IMR-90 (cell line): Measurements from ENCODE around the gene PTPRK. TPM values are rescaled to one million over a fixed set of nuclear protein-coding genes. Genes with fewer than 3 reads are reported as not detected.
"Not testable (repeated sequence)": the region's sequence is repeated elsewhere in the genome, so short reads cannot be mapped to it uniquely, and the experiment has no call there.

ENCODE experiments used
- ATAC-seq: fragments of 200-7000 bp; cut with Tn5 transposase; 2 replicates; pipeline ENCODE4 v1.9.1; 2020; ENCODE audit warnings: low read depth, mild to moderate bottlenecking, moderate library complexity
- BruUV-seq: library from RNA; stranded (reverse); fragments of 400-500 nt; replicated peaks from 2 replicates; lab custom pipeline; 2021; lab: Mats Ljungman, UMichigan
- CTCF ChIA-PET: fragments of 300-600 bp; formaldehyde crosslinking; extraction: SDS; loops from one replicate; lab custom pipeline; 2021; ENCODE audit warnings: antibody characterized with exemption; lab: Yijun Ruan, JAX
- POLR2A ChIA-PET: fragments of 300-600 bp; sonication (Branson Sonifier 250); formaldehyde crosslinking; loops from one replicate; lab custom pipeline; 2022; ENCODE audit warnings: antibody characterized with exemption; ENCODE audit not compliant: unreplicated experiment; lab: Charles Lee
- DNase-seq: peaks from one replicate; pipeline ENCODE4 v3.0.0; 2013
- H2AFZ ChIP-seq: replicated peaks from 2 replicates; pipeline ENCODE3; 2013; ENCODE audit warnings: low read length, mild to moderate bottlenecking; ENCODE audit not compliant: poor library complexity
- H2AK5ac ChIP-seq: 2 replicates; pipeline ENCODE4 v1.6.1; 2013; ENCODE audit warnings: low read depth, low read length, inconsistent platforms
- H2AK9ac ChIP-seq: replicated peaks from 2 replicates; pipeline ENCODE3; 2013; ENCODE audit warnings: mild to moderate bottlenecking, low read depth, low read length, moderate library complexity; ENCODE audit not compliant: poor library complexity
- H2BK120ac ChIP-seq: 2 replicates; pipeline ENCODE4 v1.6.1; 2013; ENCODE audit warnings: low read depth, low read length, inconsistent platforms
- H2BK15ac ChIP-seq: 3 replicates; pipeline ENCODE4 v1.6.1; 2013; ENCODE audit warnings: low read depth, low read length, inconsistent platforms
- H2BK20ac ChIP-seq: 2 replicates; pipeline ENCODE4 v1.6.1; 2013; ENCODE audit warnings: low read depth, mild to moderate bottlenecking, inconsistent platforms, low read length, moderate library complexity
- H2BK5ac ChIP-seq: 2 replicates; pipeline ENCODE4 v1.6.1; 2013; ENCODE audit warnings: mild to moderate bottlenecking, low read depth, low read length, inconsistent platforms; ENCODE audit not compliant: poor library complexity, severe bottlenecking
- H3K14ac ChIP-seq: replicated peaks from 2 replicates; pipeline ENCODE4 v1.6.1; 2013; ENCODE audit warnings: low read depth, low read length, inconsistent platforms
- H3K18ac ChIP-seq: 2 replicates; pipeline ENCODE4 v1.6.1; 2013; ENCODE audit warnings: low read depth, low read length, control low read depth
- H3K23ac ChIP-seq: 2 replicates; pipeline ENCODE4 v1.6.1; 2013; ENCODE audit warnings: low read depth, low read length, inconsistent platforms
- H3K27ac ChIP-seq: 2 replicates; pipeline ENCODE4 v1.5.1; 2013; ENCODE audit warnings: mild to moderate bottlenecking, control low read depth, low read length; ENCODE audit not compliant: insufficient read depth
- H3K27me3 ChIP-seq: 2 replicates; pipeline ENCODE4 v1.6.1; 2013; ENCODE audit warnings: low read length; ENCODE audit not compliant: control insufficient read depth, insufficient read depth
- H3K36me3 ChIP-seq: 2 replicates; pipeline ENCODE4 v1.6.1; 2013; ENCODE audit warnings: low read length, mixed read lengths; ENCODE audit not compliant: control insufficient read depth, insufficient read depth
- H3K4ac ChIP-seq: 2 replicates; pipeline ENCODE4 v1.6.1; 2013; ENCODE audit warnings: low read depth, low read length, inconsistent platforms
- H3K4me1 ChIP-seq: 2 replicates; pipeline ENCODE4 v1.6.1; 2013; ENCODE audit warnings: low read length, mixed read lengths; ENCODE audit not compliant: control insufficient read depth, insufficient read depth
- H3K4me2 ChIP-seq: 2 replicates; pipeline ENCODE4 v1.6.1; 2013; ENCODE audit warnings: low read depth, mild to moderate bottlenecking, control low read depth, low read length, moderate library complexity
- H3K4me3 ChIP-seq: 2 replicates; pipeline ENCODE4 v1.5.1; 2013; ENCODE audit warnings: low read depth, mild to moderate bottlenecking, control low read depth, low read length, moderate library complexity; ENCODE audit not compliant: insufficient read depth
- H3K56ac ChIP-seq: 2 replicates; pipeline ENCODE4 v1.6.1; 2013; ENCODE audit warnings: low read length, inconsistent platforms; ENCODE audit not compliant: insufficient read depth; ENCODE audit errors: extremely low read depth
- H3K79me1 ChIP-seq, 2 experiments: 2 replicates each; pipeline ENCODE4 v1.6.1; 2013; ENCODE audit warnings: low read length in 2 of 2, inconsistent platforms in 1 of 2, low read depth in 1 of 2
- H3K9ac ChIP-seq: 2 replicates; pipeline ENCODE4 v1.6.1; 2013; ENCODE audit warnings: low read depth, low read length, control low read depth
- H3K9me1 ChIP-seq: 2 replicates; pipeline ENCODE4 v1.6.1; 2013; ENCODE audit warnings: low read length, inconsistent platforms; ENCODE audit not compliant: insufficient read depth
- H3K9me3 ChIP-seq: 2 replicates; pipeline ENCODE4 v1.6.1; 2013; ENCODE audit warnings: low read length; ENCODE audit not compliant: control insufficient read depth, insufficient read depth
- H4K20me1 ChIP-seq: 2 replicates; pipeline ENCODE4 v1.6.1; 2013; ENCODE audit warnings: low read length, inconsistent platforms; ENCODE audit not compliant: insufficient read depth
- H4K5ac ChIP-seq: 2 replicates; pipeline ENCODE4 v1.6.1; 2013; ENCODE audit warnings: mild to moderate bottlenecking, low read depth, low read length, control low read depth
- H4K8ac ChIP-seq, 2 experiments: 2 replicates each; pipeline ENCODE4 v1.6.1; 2013; ENCODE audit warnings: low read depth in 2 of 2, low read length in 2 of 2, control low read depth in 1 of 2, inconsistent platforms in 1 of 2
- H4K91ac ChIP-seq: 2 replicates; pipeline ENCODE4 v1.6.1; 2013; ENCODE audit warnings: low read depth, low read length, inconsistent platforms; ENCODE audit not compliant: insufficient read depth
- WGBS, 2 experiments: methylation state at CpG; one replicate each; pipeline versions ENCODE4 v1.1.5 to v1.1.7; 2013; ENCODE audit warnings: missing lambda C conversion rate in 2 of 2; ENCODE audit not compliant: insufficient read length in 1 of 2; ENCODE audit errors: extremely low coverage in 2 of 2; 5-methylcytosine and 5-hydroxymethylcytosine counted together
- dilution Hi-C: fragments of 300-500 bp; cut with HindIII; formaldehyde crosslinking; loops from one replicate; pipeline ENCODE4 v1.14.3; 2018; ENCODE audit warnings: low sequenced_read_pairs; ENCODE audit not compliant: unreplicated experiment
- in situ Hi-C: fragments of 300-500 bp; cut with MboI; formaldehyde crosslinking; loops from 3 replicates; pipeline ENCODE4 v1.14.3; 2019; ENCODE audit warnings: low sequenced_read_pairs, inconsistent platforms, mixed read lengths
- intact Hi-C: fragments of 100-400 bp; cut with micrococcal nuclease; formaldehyde crosslinking; loops from 2 replicates; pipeline ENCODE4 v1.10.0; 2022
- polyA plus RNA-seq, 3 experiments: library from polyadenylated mRNA; depleted of rRNA; stranded (reverse); fragments of >200 nt; gene quantifications; 2 replicates each; pipeline ENCODE4 v1.2.3, GENCODE V29; 2012; ENCODE audit warnings: low replicate concordance in 1 of 3
- total RNA-seq: library from RNA; depleted of rRNA; stranded (reverse); fragments of >200 nt; gene quantifications from 2 replicates; pipeline ENCODE4 v1.2.3, GENCODE V29; 2012

Gene PTPRK
- total and polyA plus RNA-seq, 2 of the 4 experiments (the other 2 are of a cell fraction), result 18.0 to 80.8 TPM

- H2AK5ac ChIP-seq, H3K23ac ChIP-seq, H4K8ac ChIP-seq, H3K27me3 ChIP-seq, H3K18ac ChIP-seq, H3K27ac ChIP-seq, H3K4ac ChIP-seq, H3K14ac ChIP-seq, H2BK5ac ChIP-seq, H3K4me3 ChIP-seq, H2AK9ac ChIP-seq, H2AFZ ChIP-seq, H3K4me1 ChIP-seq, H2BK20ac ChIP-seq, H3K9me1 ChIP-seq, H3K56ac ChIP-seq, H4K5ac ChIP-seq, in situ Hi-C loops, POLR2A ChIA-PET, H3K9me3 ChIP-seq, H3K9ac ChIP-seq, DNase-seq, H3K36me3 ChIP-seq, dilution Hi-C loops, H2BK15ac ChIP-seq, H4K91ac ChIP-seq, H3K4me2 ChIP-seq, BruUV-seq, H2BK120ac ChIP-seq, ATAC-seq: not testable (repeated sequence)
- peaks cover 35% of the 10 kb centered on the region; the same call in 1 of the 2 replicates for H4K20me1 ChIP-seq
- CTCF ChIA-PET, result interaction anchor here (1.1 kb wide), 1 partner anchor 82 kb away, joined by 4 read pairs; no protein-coding TSS in a partner anchor
- intact Hi-C loops, result loop anchor here (5.0 kb wide), 1 partner anchor 58 kb away; no protein-coding TSS in a partner anchor
- H3K79me1 ChIP-seq, result peaks cover 23 to 66% of the 10 kb centered on the region in 2 experiments
- WGBS, 2 experiments, result no CpG with 5 or more reads among the region's 1 CpG
These were observed 85.6 kb downstream of the PTPRK start for GRCh38 chr6:128434752-128435151.
